ENCODE results near the gene POLR2J2. TPM values are rescaled to one million over a fixed set of nuclear protein-coding genes. Genes with fewer than 3 reads are reported as not detected.
"Not testable (repeated sequence)": the region's sequence is repeated elsewhere in the genome, so short reads cannot be mapped to it uniquely, and the experiment has no call there.

Gene POLR2J2
- polyA plus RNA-seq, 3 donors from 2014 or later, result 0.95 to 9.8 (median 3.7) TPM

- not testable (repeated sequence) for H3K4me3 Mint-ChIP-seq; H3K9me3 Mint-ChIP-seq; H3K4me1 Mint-ChIP-seq; H3K27ac Mint-ChIP-seq; H3K27me3 Mint-ChIP-seq (ENCODE audit: low read depth in 3 of 3); H3K36me3 Mint-ChIP-seq
- DNase-seq, result peak in 1 of 3 donors; percentile 3
Measured at GRCh38 chr7:102689436-102690282, 18.2 kb upstream of the POLR2J2 start.

DNA sequence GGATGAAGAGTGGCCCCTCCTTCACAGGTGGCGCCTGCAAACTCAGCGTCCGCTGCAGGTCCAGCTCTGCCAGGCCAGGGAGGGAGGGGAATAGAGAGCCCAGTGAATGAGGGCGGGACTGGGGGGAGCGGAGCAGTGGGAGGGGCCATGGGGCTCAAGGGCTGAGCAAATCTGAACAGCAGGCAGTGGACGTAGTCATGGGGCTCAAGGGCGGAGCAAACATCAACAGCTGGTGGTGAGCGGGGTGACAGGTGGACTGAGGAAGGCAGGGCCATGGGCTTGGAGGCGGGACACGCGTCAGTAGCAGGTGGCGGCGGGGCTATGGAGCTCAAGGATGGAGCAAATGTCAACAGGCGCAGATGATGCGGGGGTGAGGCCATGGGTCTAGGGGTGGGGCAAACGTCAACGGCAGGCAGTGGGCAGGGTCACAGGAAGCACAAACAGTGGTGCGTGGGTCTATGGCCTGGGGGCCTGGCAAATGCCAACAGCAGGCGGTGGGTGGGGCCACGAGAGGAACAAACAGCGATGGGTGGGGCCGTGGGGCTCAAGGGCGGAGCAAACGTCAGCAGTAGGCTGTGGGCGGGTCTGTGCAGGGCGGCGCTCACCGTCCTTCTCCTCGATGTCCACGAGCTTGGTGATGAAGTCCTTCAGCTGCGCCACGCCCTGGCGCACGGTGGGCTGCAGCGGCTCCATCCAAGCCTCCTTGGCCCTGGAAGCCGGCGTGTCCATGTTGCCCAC is 17.0 kb upstream of the POLR2J2 start:
- DNase-seq; H3K4me3 Mint-ChIP-seq; H3K27me3 Mint-ChIP-seq (ENCODE audit: low read depth in 3 of 3); H3K9me3 Mint-ChIP-seq; H3K4me1 Mint-ChIP-seq; H3K36me3 Mint-ChIP-seq; H3K27ac Mint-ChIP-seq: not testable (repeated sequence)

- H3K27ac Mint-ChIP-seq; DNase-seq; H3K4me1 Mint-ChIP-seq; H3K9me3 Mint-ChIP-seq; H3K27me3 Mint-ChIP-seq (ENCODE audit: low read depth in 3 of 3); H3K4me3 Mint-ChIP-seq; H3K36me3 Mint-ChIP-seq: not testable (repeated sequence)
Measured at GRCh38 chr7:102682560-102682959, 11.1 kb upstream of the POLR2J2 start.

DNA sequence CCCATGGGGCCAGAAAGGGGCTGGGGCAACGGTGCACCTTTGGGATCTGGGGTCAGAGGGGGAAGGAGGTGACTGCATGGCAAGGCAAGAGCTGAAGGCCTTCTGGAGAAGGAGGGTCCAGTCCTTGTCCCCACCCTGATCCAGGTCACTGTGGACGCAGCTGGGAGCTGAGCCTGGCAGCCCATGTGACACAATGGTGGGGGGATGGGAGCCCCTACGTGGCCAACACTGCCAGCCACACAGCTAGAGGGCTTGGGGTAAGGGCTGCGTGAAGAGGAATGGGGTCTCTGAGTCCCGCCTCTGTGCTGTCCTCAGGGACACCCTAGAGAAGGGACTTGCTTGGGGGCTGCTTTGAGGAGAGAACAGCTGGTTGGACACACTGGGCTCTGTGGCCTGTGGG is 9.3 kb upstream of the POLR2J2 start:
- not testable (repeated sequence) for H3K36me3 Mint-ChIP-seq; H3K27ac Mint-ChIP-seq; H3K27me3 Mint-ChIP-seq (ENCODE audit: low read depth in 3 of 3); DNase-seq; H3K4me1 Mint-ChIP-seq; H3K9me3 Mint-ChIP-seq; H3K4me3 Mint-ChIP-seq

DNA sequence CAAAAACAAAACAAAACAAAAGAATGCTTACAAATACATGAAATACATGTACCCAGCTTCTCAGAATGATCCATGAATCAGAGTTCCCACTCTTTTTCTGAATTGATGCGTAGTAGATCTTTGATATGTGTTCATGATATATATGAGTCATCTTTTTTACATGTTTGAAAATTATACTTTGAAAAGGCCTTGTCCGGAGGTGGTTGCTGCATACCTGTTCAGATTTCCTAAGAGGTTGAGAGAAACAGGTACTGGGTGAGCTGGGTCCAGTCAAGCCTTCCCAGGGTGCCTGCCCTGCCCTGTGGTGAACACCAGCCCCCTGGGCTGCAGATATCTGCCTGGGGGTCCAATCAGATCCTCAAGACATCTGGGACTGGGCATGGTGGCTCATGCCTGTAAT is 4.1 kb upstream of the POLR2J2 start:
- not testable (repeated sequence) for H3K27ac Mint-ChIP-seq; H3K27me3 Mint-ChIP-seq (ENCODE audit: low read depth in 3 of 3); H3K9me3 Mint-ChIP-seq; H3K4me3 Mint-ChIP-seq; DNase-seq; H3K4me1 Mint-ChIP-seq; H3K36me3 Mint-ChIP-seq

DNA sequence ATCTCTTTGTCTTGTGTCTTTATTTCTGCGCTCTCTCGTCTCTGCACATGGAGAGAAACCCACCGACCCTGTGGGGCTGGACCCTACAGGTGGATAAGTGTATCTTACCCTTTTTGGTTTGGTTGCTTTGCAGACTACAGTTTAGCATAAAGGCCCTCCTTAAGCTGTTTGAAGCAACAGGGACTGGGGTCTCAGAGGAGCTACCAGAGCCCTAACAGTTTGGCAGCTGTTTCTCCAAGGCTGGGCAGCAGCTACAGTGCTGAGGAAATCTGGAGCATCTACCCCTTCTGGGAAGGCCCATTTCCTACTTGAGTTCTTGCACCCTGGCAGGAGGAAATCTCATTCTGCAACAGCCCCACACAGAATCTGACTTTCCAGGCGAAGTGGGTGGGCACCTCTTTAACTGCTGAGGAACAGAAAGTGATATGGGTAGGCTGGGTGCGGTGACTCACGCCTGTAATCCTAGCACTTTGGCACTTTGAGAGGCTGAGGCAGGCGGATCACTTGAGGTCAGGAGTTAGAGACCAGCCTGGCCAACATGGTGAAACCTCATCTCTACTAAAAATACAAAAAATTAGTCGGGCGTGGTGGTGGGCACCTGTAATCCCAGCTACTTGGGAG is 2.1 kb upstream of the POLR2J2 start:
- not testable (repeated sequence) for H3K4me1 Mint-ChIP-seq; H3K36me3 Mint-ChIP-seq; DNase-seq; H3K4me3 Mint-ChIP-seq; H3K27me3 Mint-ChIP-seq (ENCODE audit: low read depth in 3 of 3); H3K9me3 Mint-ChIP-seq; H3K27ac Mint-ChIP-seq

GRCh38 chr7:102671956-102672307 is 469 bp upstream of the POLR2J2 start:
- DNase-seq; H3K4me1 Mint-ChIP-seq; H3K4me3 Mint-ChIP-seq; H3K36me3 Mint-ChIP-seq; H3K27me3 Mint-ChIP-seq (ENCODE audit: low read depth in 3 of 3); H3K27ac Mint-ChIP-seq; H3K9me3 Mint-ChIP-seq: not testable (repeated sequence)

- DNase-seq; H3K9me3 Mint-ChIP-seq; H3K27me3 Mint-ChIP-seq (ENCODE audit: low read depth in 3 of 3); H3K4me3 Mint-ChIP-seq; H3K36me3 Mint-ChIP-seq; H3K27ac Mint-ChIP-seq; H3K4me1 Mint-ChIP-seq: not testable (repeated sequence)
Measured at GRCh38 chr7:102667523-102667922, 3.9 kb downstream of the POLR2J2 start.

GRCh38 chr7:102666850-102667249 is 4.6 kb downstream of the POLR2J2 start:
- H3K4me3 Mint-ChIP-seq; H3K4me1 Mint-ChIP-seq; H3K36me3 Mint-ChIP-seq; DNase-seq; H3K9me3 Mint-ChIP-seq; H3K27ac Mint-ChIP-seq; H3K27me3 Mint-ChIP-seq (ENCODE audit: low read depth in 3 of 3): not testable (repeated sequence)

- DNase-seq; H3K27me3 Mint-ChIP-seq (ENCODE audit: low read depth in 3 of 3); H3K4me3 Mint-ChIP-seq; H3K4me1 Mint-ChIP-seq; H3K9me3 Mint-ChIP-seq; H3K27ac Mint-ChIP-seq; H3K36me3 Mint-ChIP-seq: not testable (repeated sequence)
Measured at GRCh38 chr7:102664765-102665164, 6.7 kb downstream of the POLR2J2 start.

GRCh38 chr7:102649924-102650323 is 21.5 kb downstream of the POLR2J2 start, which contains the start of gene SPDYE2B:
Gene SPDYE2B, plus strand, starts transcription at chr7:102650319. Its CDS starts 2,030 bp downstream, at chr7:102652349.
- not testable (repeated sequence) for H3K36me3 Mint-ChIP-seq; H3K27ac Mint-ChIP-seq; H3K27me3 Mint-ChIP-seq (ENCODE audit: low read depth in 3 of 3); H3K4me3 Mint-ChIP-seq; DNase-seq; H3K4me1 Mint-ChIP-seq; H3K9me3 Mint-ChIP-seq

- DNase-seq; H3K4me3 Mint-ChIP-seq; H3K9me3 Mint-ChIP-seq; H3K4me1 Mint-ChIP-seq; H3K27ac Mint-ChIP-seq; H3K27me3 Mint-ChIP-seq (ENCODE audit: low read depth in 3 of 3); H3K36me3 Mint-ChIP-seq: not testable (repeated sequence)
Measured at GRCh38 chr7:102647813-102648212, 23.6 kb downstream of the POLR2J2 start.

GRCh38 chr7:102643404-102643803 is 28.1 kb downstream of the POLR2J2 start:
- not testable (repeated sequence) for H3K27ac Mint-ChIP-seq; H3K4me1 Mint-ChIP-seq; H3K36me3 Mint-ChIP-seq; H3K27me3 Mint-ChIP-seq (ENCODE audit: low read depth in 3 of 3); DNase-seq; H3K4me3 Mint-ChIP-seq; H3K9me3 Mint-ChIP-seq

DNA sequence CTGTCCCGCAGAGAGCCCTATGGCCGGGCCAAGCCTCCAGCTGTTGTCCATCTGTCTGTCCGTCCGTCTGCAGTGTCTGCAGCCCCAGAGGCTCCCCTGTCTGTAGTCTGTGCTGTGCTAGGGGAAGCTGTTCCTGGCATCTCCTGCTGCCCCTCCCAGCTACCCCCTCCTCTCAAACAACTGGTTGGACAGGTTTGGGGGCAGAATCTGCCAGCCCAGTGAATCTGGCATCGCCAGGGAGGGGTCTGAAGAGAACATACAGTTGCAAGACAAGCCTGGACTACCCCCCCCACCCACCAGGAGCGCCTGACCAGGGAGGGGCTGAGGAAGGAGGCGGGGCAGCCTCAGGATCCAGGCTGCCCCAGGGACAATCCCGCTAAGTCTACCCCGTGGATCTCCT is 28.8 kb downstream of the POLR2J2 start, which contains the start of gene UPK3BL1:
TSS of gene UPK3BL1 (minus strand) at position 101 of the 400 bp plus-strand sequence. CDS start at position 51, 50 bp downstream.
- DNase-seq; H3K27me3 Mint-ChIP-seq (ENCODE audit: low read depth in 3 of 3); H3K4me3 Mint-ChIP-seq; H3K36me3 Mint-ChIP-seq; H3K9me3 Mint-ChIP-seq; H3K4me1 Mint-ChIP-seq; H3K27ac Mint-ChIP-seq: not testable (repeated sequence)
